ENCODE results near the gene RAC2. TPM values are rescaled to one million over a fixed set of nuclear protein-coding genes. Genes with fewer than 3 reads are reported as not detected.

RAC2 gene
- total and polyA plus RNA-seq, 9 of the 15 experiments (the other 6 are each of a cell fraction or from before 2014, with no cell fraction given) = 22.7 to 103 (median 43.3) TPM

DNA sequence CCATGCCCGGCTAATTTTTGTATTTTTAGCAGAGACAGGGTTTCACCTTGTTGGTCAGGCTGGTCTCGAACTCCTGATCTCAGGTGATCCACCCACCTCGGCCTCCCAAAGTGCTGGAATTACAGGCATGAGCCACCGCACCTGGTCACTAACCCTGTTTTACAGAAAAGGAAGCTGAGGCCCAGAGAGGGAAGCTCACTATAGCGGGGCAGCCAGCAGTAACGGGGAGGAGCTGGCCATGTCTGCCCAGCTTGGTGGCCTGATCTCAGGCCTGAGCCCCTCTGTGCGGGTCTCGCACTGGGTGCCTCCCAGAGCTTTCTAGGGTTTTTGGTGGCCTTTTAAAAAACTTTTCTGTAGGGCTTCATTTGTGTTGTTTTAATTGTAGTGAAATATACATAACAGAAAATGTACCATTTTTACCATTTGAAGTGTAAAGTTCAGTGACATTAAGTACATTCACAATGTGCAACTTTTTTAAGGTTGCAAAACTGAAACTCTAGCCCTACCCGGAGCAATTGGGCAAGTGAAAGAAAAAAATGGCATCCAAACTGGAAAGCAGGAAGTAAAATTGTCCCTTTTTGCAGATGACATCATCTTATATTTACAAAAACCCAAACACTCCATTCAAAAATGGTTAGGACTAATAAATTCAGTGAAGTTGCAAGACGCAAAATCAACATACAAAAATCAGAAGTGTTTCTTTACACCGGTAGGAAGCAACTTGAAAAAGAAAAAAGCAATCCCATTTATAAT is 23.8 kb upstream of the RAC2 start:
- FAIRE-seq = no peak
- WGBS (ENCODE audit: insufficient coverage, low coverage, missing lambda C conversion rate) = 33% methylated on average over 9 of the region's 11 CpGs
- Histone ChIP-seq H3K36me3 (ENCODE audit: control insufficient read depth, insufficient read depth, low read length) (no peaks in the 10 kb centered on the region), H3K27me3 (ENCODE audit: control insufficient read depth in 2 of 2, insufficient read depth in 2 of 2, low read length in 2 of 2) (no peaks in the 10 kb centered on the region; a peak in 2 of 5 replicates), H2AFZ (ENCODE audit: low read depth, low read length) (peak overlapping the region; percentile 63; the same call in 1 of the 2 replicates), H3K4me1 (replicated peaks in 1 of 2; ENCODE audit: control insufficient read depth in 2 of 2, insufficient read depth in 2 of 2, low read length in 2 of 2) (peaks cover 0 to 6% of the 10 kb centered on the region in 2 experiments; a peak in 3 of 5 replicates), H3K27ac (ENCODE audit: extremely low read depth, low read depth, low read length) (no peak overlapping the region), H3K9me3 (replicated peaks; ENCODE audit: control insufficient read depth, insufficient read depth, low read depth, low read length) (peaks cover 4% of the 10 kb centered on the region; the same call in 1 of the 2 replicates), H3K4me2 (ENCODE audit: insufficient read depth, low read length) (no peak overlapping the region), H4K20me1 (replicated peaks; ENCODE audit: control insufficient read depth, insufficient read depth, low read length) (no peaks in the 10 kb centered on the region), H3K4me3 (no peak overlapping the region), H3K9ac (ENCODE audit: insufficient read depth in 1 of 2, low read depth in 2 of 2, low read length in 2 of 2) (no peak overlapping the region), H3K79me2 (ENCODE audit: control insufficient read depth, insufficient read depth, low read length) (no peaks in the 10 kb centered on the region), H3K9me1 (ENCODE audit: control insufficient read depth, insufficient read depth, low read length) (no peaks in the 10 kb centered on the region)
- no TSS peak for BruUV-seq (replicated peaks)
- in situ Hi-C loops (cut with MboI) (no loop called here), intact Hi-C loops (cut with micrococcal nuclease) (loop anchor here (2.0 to 5.0 kb wide), 2 partner anchors 49 to 189 kb away; no protein-coding TSS in a partner anchor)
- no peak for ATAC-seq
- no peak for DNase-seq (ENCODE audit: extremely low read depth in 1 of 4, low spot score in 3 of 4)
- TF ChIP-seq, protein P1, sequence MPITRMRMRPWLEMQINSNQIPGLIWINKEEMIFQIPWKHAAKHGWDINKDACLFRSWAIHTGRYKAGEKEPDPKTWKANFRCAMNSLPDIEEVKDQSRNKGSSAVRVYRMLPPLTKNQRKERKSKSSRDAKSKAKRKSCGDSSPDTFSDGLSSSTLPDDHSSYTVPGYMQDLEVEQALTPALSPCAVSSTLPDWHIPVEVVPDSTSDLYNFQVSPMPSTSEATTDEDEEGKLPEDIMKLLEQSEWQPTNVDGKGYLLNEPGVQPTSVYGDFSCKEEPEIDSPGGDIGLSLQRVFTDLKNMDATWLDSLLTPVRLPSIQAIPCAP (CRISPR knock-in tag; IDR thresholded peaks at IDR 0.05; ENCODE audit: borderline replicate concordance) = no peak
- TF ChIP-seq ATF7 (IDR thresholded peaks at IDR 0.05) (peak; percentile 58; the same call in 1 of the 2 replicates), PHF8 (IDR thresholded peaks at IDR 0.05; ENCODE audit: borderline replicate concordance, low read length) (0 out of 2 replicates have a peak, but pooled peaks have one; percentile 9)
- TF ChIP-seq, protein P2, sequence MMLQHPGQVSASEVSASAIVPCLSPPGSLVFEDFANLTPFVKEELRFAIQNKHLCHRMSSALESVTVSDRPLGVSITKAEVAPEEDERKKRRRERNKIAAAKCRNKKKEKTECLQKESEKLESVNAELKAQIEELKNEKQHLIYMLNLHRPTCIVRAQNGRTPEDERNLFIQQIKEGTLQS (IDR thresholded peaks at IDR 0.05) = peak; percentile 65
- TF ChIP-seq, protein P2 (CRISPR knock-in tag; conservative IDR thresholded peaks at IDR 0.05) = no peak
- TF ChIP-seq, protein P3, sequence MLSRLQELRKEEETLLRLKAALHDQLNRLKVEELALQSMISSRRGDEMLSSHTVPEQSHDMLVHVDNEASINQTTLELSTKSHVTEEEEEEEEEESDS (CRISPR knock-in tag; IDR thresholded peaks at IDR 0.05) = no peak
- CTCF ChIA-PET (ENCODE audit: low intra/inter-chr PET ratio) = interaction anchor here (0.6 to 1.2 kb wide), 3 partner anchors 79 to 189 kb away, joined by 3 to 5 read pairs (median 4); no protein-coding TSS in a partner anchor
- POLR2A ChIA-PET = no interaction called here

Data from K562 (cell line).